Kidney tubule cell (primary cell): Measurements from ENCODE around the gene CTNNA2.

Experiments
- DNase-seq: peaks from one replicate; pipeline ENCODE4 v3.0.0-alpha.2; 2018; ENCODE audit warnings: low spot score

The CTNNA2 gene

GRCh38 chr2:79935771-79936657 lies 423.2 kb downstream of the CTNNA2 start:
- peak; percentile 49 for DNase-seq

- DNase-seq = no peak
Measured at GRCh38 chr2:79936715-79937114, 423.9 kb downstream of the CTNNA2 start.

GRCh38 chr2:79938648-79939047 lies 425.8 kb downstream of the CTNNA2 start:
- DNase-seq = no peak

- DNase-seq = no peak
Measured at GRCh38 chr2:79940364-79940763, 427.5 kb downstream of the CTNNA2 start.

GRCh38 chr2:79941179-79941578 lies 428.3 kb downstream of the CTNNA2 start:
- DNase-seq = no peak

GRCh38 chr2:79944205-79944604 lies 431.4 kb downstream of the CTNNA2 start:
- no peak for DNase-seq

- no peak for DNase-seq
Measured at GRCh38 chr2:79945653-79946445, 433.0 kb downstream of the CTNNA2 start.

- no peak for DNase-seq
Measured at GRCh38 chr2:79947751-79948150, 434.9 kb downstream of the CTNNA2 start.

GRCh38 chr2:79950526-79950925 lies 437.7 kb downstream of the CTNNA2 start:
- DNase-seq = no peak

- DNase-seq = no peak
Measured at GRCh38 chr2:79952616-79953015, 439.8 kb downstream of the CTNNA2 start.

- no peak for DNase-seq
Measured at GRCh38 chr2:79960035-79960434, 447.2 kb downstream of the CTNNA2 start.

- DNase-seq = no peak
Measured at GRCh38 chr2:79960519-79960918, 447.7 kb downstream of the CTNNA2 start.

GRCh38 chr2:79964966-79965365 lies 452.1 kb downstream of the CTNNA2 start:
- no peak for DNase-seq

GRCh38 chr2:79966369-79966768 lies 453.5 kb downstream of the CTNNA2 start:
- no peak for DNase-seq

- no peak for DNase-seq
Measured at GRCh38 chr2:79966882-79967281, 454.0 kb downstream of the CTNNA2 start.

- DNase-seq = no peak
Measured at GRCh38 chr2:79971807-79972206, 459.0 kb downstream of the CTNNA2 start.

GRCh38 chr2:79972661-79973060 lies 459.8 kb downstream of the CTNNA2 start:
- DNase-seq = no peak

- DNase-seq = no peak
Measured at GRCh38 chr2:79975791-79976565, 463.1 kb downstream of the CTNNA2 start.

- peak; percentile 13 for DNase-seq
Measured at GRCh38 chr2:79977792-79978191, 464.9 kb downstream of the CTNNA2 start.

- DNase-seq = no peak
Measured at GRCh38 chr2:79980116-79980515, 467.3 kb downstream of the CTNNA2 start.

- DNase-seq = no peak
Measured at GRCh38 chr2:79980816-79981215, 468.0 kb downstream of the CTNNA2 start.

GRCh38 chr2:79981316-79981715 lies 468.5 kb downstream of the CTNNA2 start:
- DNase-seq = no peak
